RWPE2 (cell line): ENCODE data around the gene SYCE3.

ENCODE experiments used
- ATAC-seq: fragments of 200-7000 bp; cut with Tn5 transposase; 3 replicates; pipeline ENCODE4 v1.9.1; 2021; ENCODE audit warnings: low read depth
- DNase-seq: peaks from one replicate; pipeline ENCODE4 v3.0.0-alpha.2; 2020; ENCODE audit warnings: low spot score
- H3K27ac ChIP-seq: fragments of 450-650 bp; 2 replicates; pipeline ENCODE4 v1.5.1; 2017; ENCODE audit warnings: mild to moderate bottlenecking; ENCODE audit not compliant: poor library complexity, severe bottlenecking
- H3K27me3 ChIP-seq: fragments of 250-450 bp; sonication (Bioruptor Pico); 2 replicates; pipeline ENCODE4 v1.5.1; 2021; ENCODE audit warnings: mild to moderate bottlenecking, moderate library complexity; ENCODE audit not compliant: insufficient read depth, poor library complexity, severe bottlenecking
- H3K36me3 ChIP-seq: fragments of 250-450 bp; sonication (Bioruptor Pico); 2 replicates; pipeline ENCODE4 v1.5.1; 2020; ENCODE audit warnings: low read depth, mild to moderate bottlenecking, moderate library complexity
- H3K4me1 ChIP-seq: fragments of 250-450 bp; sonication (Bioruptor Pico); 2 replicates; pipeline ENCODE4 v1.5.1; 2021; ENCODE audit warnings: mild to moderate bottlenecking, moderate library complexity; ENCODE audit not compliant: insufficient read depth, poor library complexity, severe bottlenecking
- H3K4me3 ChIP-seq: fragments of 250-450 bp; sonication (Bioruptor Pico); 2 replicates; pipeline ENCODE4 v1.5.1; 2021; ENCODE audit warnings: mild to moderate bottlenecking, moderate library complexity; ENCODE audit not compliant: severe bottlenecking
- H3K9me3 ChIP-seq: fragments of 250-450 bp; sonication (Bioruptor Pico); 2 replicates; pipeline ENCODE4 v1.5.1; 2021; ENCODE audit warnings: mild to moderate bottlenecking, moderate library complexity; ENCODE audit not compliant: severe bottlenecking
- CTCF ChIP-seq: fragments of 450-650 bp; IDR thresholded peaks from one replicate; pipeline ENCODE4 v1.5.1; 2017; ENCODE audit warnings: mild to moderate bottlenecking, moderate library complexity; ENCODE audit not compliant: poor library complexity, severe bottlenecking

The SYCE3 gene

GRCh38 chr22:50502096-50502495, 60.6 kb downstream of the SYCE3 start:
- no peak overlapping the region for H3K4me3 ChIP-seq
- no peak overlapping the region for H3K27ac ChIP-seq
- no peaks in the 10 kb centered on the region for H3K27me3 ChIP-seq
- no peaks in the 10 kb centered on the region for H3K4me1 ChIP-seq
- no peak for ATAC-seq
- H3K36me3 ChIP-seq, result peaks cover 17% of the 10 kb centered on the region
- TF ChIP-seq CTCF, result no peak
- H3K9me3 ChIP-seq, result no peaks in the 10 kb centered on the region
- no peak for DNase-seq
